COR-L47 (cell line): ENCODE measurements around the gene SLC6A5.

Experiments used
- DNase-seq: peaks from one replicate; lab custom pipeline; 2025; lab: John Stamatoyannopoulos, UW

Gene SLC6A5

GRCh38 chr11:20596205-20597153, 2.9 kb upstream of the SLC6A5 start:
- no peak for DNase-seq

GRCh38 chr11:20597154-20597679, 2.2 kb upstream of the SLC6A5 start:
- DNase-seq, result no peak

- DNase-seq, result no peak
Observed at GRCh38 chr11:20597680-20598484, 1.5 kb upstream of the SLC6A5 start.

- no peak for DNase-seq
Observed at GRCh38 chr11:20598492-20598891, 916 bp upstream of the SLC6A5 start.

DNA sequence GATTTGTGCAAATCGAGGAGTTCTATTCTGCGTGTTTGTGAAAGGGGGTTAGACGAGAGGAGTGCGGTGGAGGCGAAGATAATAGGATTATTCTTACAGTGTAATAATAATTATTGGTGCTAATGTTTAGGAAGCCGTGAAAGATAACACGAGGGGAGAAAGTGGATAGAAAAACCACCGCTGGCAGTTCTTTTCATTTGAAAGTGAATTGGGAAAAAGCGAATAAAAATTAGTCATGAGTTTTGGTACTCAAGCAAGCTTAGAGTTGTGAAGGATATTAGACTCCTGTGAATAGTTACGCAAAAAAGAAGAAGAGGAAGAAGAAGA, 575 bp downstream of the SLC6A5 start:
- no peak for DNase-seq

DNA sequence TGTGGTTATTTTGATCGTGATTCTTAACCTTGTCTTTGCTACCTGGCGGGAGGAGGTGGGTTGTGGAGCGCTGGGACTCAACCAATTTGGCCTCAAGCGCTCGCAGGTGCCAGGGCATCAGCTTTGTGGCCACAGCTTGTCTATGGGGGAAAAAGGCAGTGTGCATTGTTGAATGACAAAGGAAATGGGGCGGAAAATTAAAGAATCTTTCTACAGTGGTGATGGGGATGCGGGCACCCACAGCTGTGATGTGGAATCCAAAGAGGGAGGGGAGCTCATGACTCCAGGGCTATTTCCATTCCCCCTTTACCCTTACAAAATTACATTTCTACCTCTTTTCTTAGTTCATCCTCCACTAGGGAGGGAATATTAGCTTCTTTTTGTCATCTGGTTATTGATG, 1.1 kb downstream of the SLC6A5 start:
- no peak for DNase-seq

DNA sequence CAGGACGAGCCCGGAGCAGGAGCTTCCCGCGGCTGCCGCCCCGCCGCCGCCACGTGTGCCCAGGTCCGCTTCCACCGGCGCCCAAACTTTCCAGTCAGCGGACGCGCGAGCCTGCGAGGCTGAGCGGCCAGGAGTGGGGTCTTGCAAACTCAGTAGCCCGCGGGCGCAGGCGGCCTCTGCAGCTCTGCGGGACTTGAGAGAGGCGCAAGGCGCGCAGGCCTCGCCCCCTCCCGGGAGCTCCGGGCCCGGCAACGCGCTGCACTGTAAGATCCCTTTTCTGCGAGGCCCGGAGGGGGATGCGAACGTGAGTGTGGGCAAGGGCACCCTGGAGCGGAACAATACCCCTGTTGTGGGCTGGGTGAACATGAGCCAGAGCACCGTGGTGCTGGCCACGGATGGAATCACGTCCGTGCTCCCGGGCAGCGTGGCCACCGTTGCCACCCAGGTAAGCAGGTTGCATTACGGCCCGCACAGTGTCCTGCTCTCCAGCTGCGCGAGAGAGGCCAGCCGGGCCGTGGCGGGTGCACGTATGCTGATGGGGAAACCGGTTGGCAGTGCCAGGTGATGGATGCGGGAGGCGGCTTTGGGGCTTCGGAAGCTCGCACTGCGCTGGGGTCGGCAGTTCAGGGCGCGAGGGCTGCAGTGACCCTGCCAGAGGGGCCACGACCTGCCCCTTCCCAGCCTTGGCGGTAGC, 2.0 kb downstream of the SLC6A5 start:
- no peak for DNase-seq

DNA sequence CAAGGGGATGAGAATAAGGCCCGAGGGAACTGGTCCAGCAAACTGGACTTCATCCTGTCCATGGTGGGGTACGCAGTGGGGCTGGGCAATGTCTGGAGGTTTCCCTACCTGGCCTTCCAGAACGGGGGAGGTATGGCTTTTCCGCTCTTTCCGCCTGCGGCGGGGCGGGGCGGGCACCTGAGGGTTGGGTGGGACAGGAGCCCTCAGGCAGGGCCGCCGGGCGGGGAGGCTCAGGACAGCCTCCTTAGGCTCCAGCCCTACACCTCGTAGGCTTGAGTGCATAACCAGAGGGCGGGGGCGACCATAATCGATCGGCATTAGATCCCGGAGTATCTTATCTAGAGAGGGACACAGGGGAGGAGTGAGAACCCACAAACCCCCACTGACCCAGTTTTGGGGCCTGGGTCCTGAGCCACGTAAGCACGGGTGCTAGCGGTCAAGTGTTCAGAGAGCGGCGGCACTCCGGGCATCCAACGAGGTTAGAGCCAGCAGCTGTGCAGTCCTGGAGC, 4.9 kb downstream of the SLC6A5 start:
- no peak for DNase-seq

- DNase-seq, result no peak
Observed at GRCh38 chr11:20604864-20605601, 5.6 kb downstream of the SLC6A5 start.

DNA sequence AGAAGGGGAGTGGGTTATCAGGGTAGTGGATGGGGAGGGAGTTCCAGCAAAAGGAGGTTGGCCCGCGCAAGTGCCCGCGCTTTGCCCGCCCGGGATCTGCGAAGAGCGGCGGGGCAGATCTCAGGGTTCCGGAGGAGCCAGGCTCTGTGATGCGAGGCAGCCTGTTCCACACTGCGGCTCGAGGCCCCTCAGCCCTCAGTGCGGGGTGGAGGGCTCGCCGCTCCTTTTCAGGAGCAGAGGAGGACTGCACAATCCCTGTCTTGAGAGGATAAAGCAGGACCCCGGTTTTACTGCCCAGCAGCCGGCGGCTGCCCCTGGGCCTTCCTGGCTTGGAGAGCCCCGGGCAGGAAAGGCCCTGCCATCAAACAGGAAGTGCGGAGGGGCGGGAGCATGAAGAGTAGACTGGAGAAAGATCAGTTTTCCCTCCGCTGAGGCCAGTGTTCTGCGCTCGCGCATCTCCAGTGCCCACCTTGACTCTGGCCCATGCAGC, 6.2 kb downstream of the SLC6A5 start:
- no peak for DNase-seq

DNA sequence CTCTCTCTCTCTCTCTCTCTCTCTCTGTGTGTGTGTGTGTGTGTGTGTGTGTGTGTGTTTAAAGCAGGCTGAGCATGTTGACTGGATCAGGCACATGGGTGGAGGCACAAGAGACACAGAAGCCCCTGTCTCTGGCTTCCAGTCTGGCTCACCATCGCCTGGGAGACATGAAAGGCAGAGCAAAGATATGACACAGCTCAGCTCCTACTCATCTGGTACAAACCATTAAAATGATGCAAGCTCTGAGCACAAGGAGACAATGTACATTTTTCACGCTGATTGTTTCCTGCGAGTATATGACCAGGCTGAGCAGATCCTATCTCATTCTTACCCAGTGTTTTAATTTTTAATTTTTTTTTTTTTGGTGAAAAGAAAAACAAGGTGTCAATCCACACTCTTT, 9.5 kb downstream of the SLC6A5 start:
- DNase-seq, result no peak

- peak; percentile 82 for DNase-seq
Observed at GRCh38 chr11:20609727-20610707, 10.6 kb downstream of the SLC6A5 start.

DNA sequence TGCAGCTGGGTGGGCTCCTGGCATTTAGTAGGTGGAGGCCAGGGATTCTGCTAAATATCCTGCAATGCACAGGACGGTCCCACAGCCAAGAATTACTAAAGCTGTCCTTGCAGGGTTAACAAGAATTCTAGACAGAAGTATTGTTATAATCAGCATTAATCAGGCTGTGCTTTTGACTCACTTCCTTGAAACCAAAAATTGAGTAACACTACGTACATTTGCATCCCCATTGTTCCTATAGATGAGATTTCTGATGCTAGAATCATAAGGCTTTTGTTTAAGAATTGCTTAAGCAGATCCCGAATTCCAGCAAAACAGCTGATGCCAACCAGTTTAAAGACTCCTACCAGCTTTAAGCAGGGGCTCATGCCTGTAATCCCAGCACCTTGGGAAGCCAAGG, 11.4 kb downstream of the SLC6A5 start:
- no peak for DNase-seq

DNA sequence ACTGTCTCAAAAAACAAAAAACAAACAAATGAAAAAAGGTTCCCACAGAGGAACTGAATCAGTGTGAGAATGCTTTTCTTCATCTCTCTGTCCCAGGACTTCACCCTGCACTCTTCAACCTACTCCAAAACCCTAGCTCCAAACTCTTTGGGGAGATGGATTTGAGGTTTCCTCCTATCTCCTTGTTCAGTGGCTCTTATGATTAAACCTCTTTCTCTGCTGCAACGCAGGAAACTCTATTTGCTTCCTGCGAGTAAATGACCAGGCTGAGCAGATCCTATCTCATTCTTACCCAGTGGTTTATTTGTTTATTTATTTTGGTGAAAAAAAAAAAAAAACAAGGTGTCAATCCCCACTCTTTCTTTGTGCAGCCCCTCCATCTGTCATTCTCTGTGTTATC, 12.0 kb downstream of the SLC6A5 start:
- DNase-seq, result no peak

GRCh38 chr11:20611892-20612291, 12.5 kb downstream of the SLC6A5 start:
- no peak for DNase-seq

GRCh38 chr11:20612416-20612815, 13.0 kb downstream of the SLC6A5 start:
- DNase-seq, result no peak

GRCh38 chr11:20616920-20617319, 17.5 kb downstream of the SLC6A5 start:
- no peak for DNase-seq

DNA sequence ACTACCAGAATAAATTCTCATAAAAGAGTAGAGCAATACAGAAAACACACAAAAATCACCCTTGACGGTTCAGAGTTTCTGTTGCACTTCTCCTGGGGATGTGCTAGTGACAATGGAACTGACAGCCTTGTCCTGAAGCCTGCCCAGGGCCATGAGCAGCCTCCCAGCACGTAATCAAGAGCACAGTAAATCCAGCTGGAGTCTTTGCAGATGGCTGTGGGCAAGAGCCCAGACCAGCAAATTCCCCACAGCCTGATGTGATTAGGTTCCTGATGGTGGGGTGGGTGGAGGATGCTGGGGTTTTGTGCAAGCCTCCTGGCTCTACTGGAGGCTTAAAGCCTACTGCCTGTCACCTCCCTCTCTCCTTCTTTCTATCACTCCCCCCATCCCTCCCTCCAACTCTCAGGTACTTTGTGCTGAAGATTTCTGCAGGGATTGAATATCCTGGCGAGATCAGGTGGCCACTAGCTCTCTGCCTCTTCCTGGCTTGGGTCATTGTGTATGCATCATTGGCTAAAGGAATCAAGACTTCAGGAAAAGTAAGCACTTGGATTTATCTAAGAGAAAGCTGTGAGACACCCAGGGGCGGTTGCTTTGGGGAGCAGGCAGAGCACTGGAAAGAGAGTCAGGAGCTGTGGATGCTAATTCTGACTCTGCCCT, 18.1 kb downstream of the SLC6A5 start:
- no peak for DNase-seq

DNA sequence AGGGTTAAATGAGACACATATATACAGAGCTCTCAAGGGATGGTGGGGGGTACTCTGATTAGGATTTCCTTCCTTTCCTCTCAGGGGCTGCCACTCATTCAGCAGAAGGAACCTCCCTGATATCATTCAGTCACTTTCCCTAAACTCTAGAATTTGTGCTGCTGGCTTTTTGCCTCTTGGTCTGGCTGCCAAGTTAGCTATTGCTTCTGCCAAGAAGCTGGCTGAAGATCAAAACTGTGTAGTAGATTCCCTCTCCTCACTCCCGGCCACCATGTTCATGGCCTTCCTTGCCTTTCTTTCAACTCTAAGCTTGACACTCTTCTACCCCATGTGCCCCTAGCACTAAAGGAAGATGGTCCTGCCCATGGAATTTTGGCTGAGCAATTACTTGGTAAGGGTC, 18.7 kb downstream of the SLC6A5 start:
- no peak for DNase-seq

GRCh38 chr11:20620988-20621387, 21.6 kb downstream of the SLC6A5 start:
- DNase-seq, result no peak
